Stomach (tissue), 9 donors: ENCODE data around the gene FIBP. TPM values are rescaled to one million over a fixed set of nuclear protein-coding genes. Genes with fewer than 3 reads are reported as not detected.

Experiments
- DNase-seq, 2 donors: peaks; one replicate each; pipeline versions ENCODE4 v3.0.0 to v3.0.0-alpha.2; 2013 to 2019
- H3K27ac ChIP-seq, 5 donors: fragments of 200-600 bp in 4 of 5; sonication (generic) in 4 of 5; one replicate each; pipeline ENCODE4 v1.5.1; 2013 to 2019; ENCODE audit warnings: mild to moderate bottlenecking in 1 of 5, moderate library complexity in 1 of 5
- H3K27me3 ChIP-seq, 3 donors: fragments of 200-600 bp; sonication (generic); one replicate each; pipeline ENCODE4 v1.5.1; 2017 to 2019; ENCODE audit warnings: mixed run types in 1 of 3
- H3K36me3 ChIP-seq, 4 donors: fragments of 200-600 bp; sonication (generic); 1 replicate in 3 of 4; 2 replicates in 1 of 4; pipeline ENCODE4 v1.5.1; 2016 to 2019
- H3K4me1 ChIP-seq, 4 donors: fragments of 200-600 bp; sonication (generic); one replicate each; pipeline ENCODE4 v1.5.1; 2016 to 2019
- H3K4me3 ChIP-seq, 4 donors: fragments of 200-600 bp; sonication (generic) in 3 of 4; one replicate each; pipeline ENCODE4 v1.5.1; 2016 to 2019; ENCODE audit warnings: mild to moderate bottlenecking in 1 of 4
- H3K9me3 ChIP-seq, 4 donors: fragments of 200-600 bp; sonication (generic); one replicate each; pipeline ENCODE4 v1.5.1; 2016 to 2019
- CTCF ChIP-seq, 7 experiments: fragments of 450-650 bp in 4 of 7; fragments of 200-600 bp in 3 of 7; sonication (generic) in 3 of 7; IDR thresholded peaks; one replicate each; pipeline ENCODE4 v1.5.1; 2016 to 2019; ENCODE audit warnings: antibody characterized with exemption in 7 of 7, control low read depth in 2 of 7, mild to moderate bottlenecking in 1 of 7
- EP300 ChIP-seq: sonication (generic); formaldehyde crosslinking; IDR thresholded peaks from one replicate; pipeline ENCODE4 v1.6.1; 2017; ENCODE audit warnings: antibody characterized with exemption
- POLR2A ChIP-seq, 4 donors: fragments of 450-650 bp; IDR thresholded peaks; one replicate each; pipeline ENCODE4 v1.6.1; 2016; ENCODE audit warnings: antibody characterized with exemption in 4 of 4, control low read depth in 2 of 4, mild to moderate bottlenecking in 1 of 4, moderate library complexity in 1 of 4
- POLR2AphosphoS5 ChIP-seq, 3 donors: sonication (generic); formaldehyde crosslinking; IDR thresholded peaks; one replicate each; pipeline ENCODE4 v1.6.1; 2016; ENCODE audit warnings: antibody characterized with exemption in 3 of 3
- WGBS, 5 donors: extraction: QIAGEN DNeasy Blood & Tissue Kit in 3 of 5; methylation state at CpG; one replicate each; pipeline versions ENCODE4 v1.1.5 to v1.1.7; 2013 to 2018; 5-methylcytosine and 5-hydroxymethylcytosine counted together
- intact Hi-C: fragments of 100-400 bp; cut with DNase I; formaldehyde crosslinking; loops from one replicate; pipeline ENCODE4 v1.15.1; 2023; ENCODE audit warnings: low total_unique reads
- polyA plus RNA-seq, 3 donors: library from polyadenylated mRNA; stranded (reverse); fragments of 200-250 nt; gene quantifications; one replicate each; pipeline ENCODE4 v1.2.3, GENCODE V29; 2013
- total RNA-seq, 5 donors: library from RNA; depleted of rRNA; stranded (reverse); fragments of >200 nt; gene quantifications; one replicate each; pipeline versions ENCODE4 v1.1.0 to v1.2.3, GENCODE V29; 2014 to 2016
- donor health status: healthy with polysubstance abuse.
- donor health status: Bipolar disorder and iron deficiency.
- donor health status: healthy.

The FIBP gene
- total and polyA plus RNA-seq, 8 donors, result 25.4 to 488 (median 70.2) TPM

- Histone ChIP-seq H3K4me3 (no peak overlapping the region), H3K4me1 (peaks cover 13 to 59% (median 36%) of the 10 kb centered on the region in 4 donors), H3K27ac (no peak overlapping the region), H3K27me3 (no peaks in the 10 kb centered on the region), H3K36me3 (peaks cover 43 to 75% (median 68%) of the 10 kb centered on the region in 4 donors), H3K9me3 (no peaks in the 10 kb centered on the region)
- 79 to 96% (median 85%) methylated on average over 12 of the region's 12 CpGs for WGBS, 5 donors
- no peak for DNase-seq
- intact Hi-C loops, result no loop called here
- TF ChIP-seq POLR2AphosphoS5 (IDR thresholded peaks at IDR 0.05) (no peak), CTCF (IDR thresholded peaks at IDR 0.05) (no peak), POLR2A (IDR thresholded peaks at IDR 0.05) (no peak), EP300 (no peak)
These were observed 24.2 kb downstream of the FIBP start for GRCh38 chr11:65863889-65864705.

GRCh38 chr11:65862941-65863888, 25.1 kb downstream of the FIBP start:
- peaks cover 13 to 66% (median 43%) of the 10 kb centered on the region in 4 donors for H3K4me1 ChIP-seq
- TF ChIP-seq CTCF (IDR thresholded peaks at IDR 0.05), result no peak
- no peak for TF ChIP-seq POLR2A (IDR thresholded peaks at IDR 0.05)
- TF ChIP-seq POLR2AphosphoS5 (IDR thresholded peaks at IDR 0.05), result no peak
- no peak for TF ChIP-seq EP300
- intact Hi-C loops, result no loop called here
- 87 to 94% (median 92%) methylated on average over 23 to 24 of the region's 24 CpGs for WGBS, 5 donors
- no peak for DNase-seq
- peak overlapping the region in 2 of 5 donors; percentile 13 to 97 for H3K27ac ChIP-seq
- no peaks in the 10 kb centered on the region for H3K9me3 ChIP-seq
- H3K4me3 ChIP-seq, result no peak overlapping the region
- H3K27me3 ChIP-seq, result no peaks in the 10 kb centered on the region
- H3K36me3 ChIP-seq, result peaks cover 43 to 67% (median 65%) of the 10 kb centered on the region in 4 donors

GRCh38 chr11:65862191-65862735, 26.0 kb downstream of the FIBP start:
- no peak for DNase-seq
- intact Hi-C loops, result no loop called here
- peaks cover 43 to 58% (median 56%) of the 10 kb centered on the region in 4 donors for H3K36me3 ChIP-seq
- no peak for TF ChIP-seq CTCF (IDR thresholded peaks at IDR 0.05)
- TF ChIP-seq POLR2AphosphoS5 (IDR thresholded peaks at IDR 0.05), result no peak
- no peak for TF ChIP-seq POLR2A (IDR thresholded peaks at IDR 0.05)
- no peak for TF ChIP-seq EP300
- peak overlapping the region in 3 of 5 donors; percentile 13 to 98 (median 97) for H3K27ac ChIP-seq
- 77 to 100% (median 83%) methylated on average over 4 to 5 of the region's 5 CpGs for WGBS, 5 donors
- no peaks in the 10 kb centered on the region for H3K27me3 ChIP-seq
- H3K9me3 ChIP-seq, result no peaks in the 10 kb centered on the region
- H3K4me3 ChIP-seq, result peak overlapping the region in 2 of 4 donors; percentile 94 to 99
- H3K4me1 ChIP-seq, result peaks cover 13 to 56% (median 40%) of the 10 kb centered on the region in 4 donors
